Measurements from ENCODE around the gene ANXA11. TPM values are rescaled to one million over a fixed set of nuclear protein-coding genes. Genes with fewer than 3 reads are reported as not detected.
A peak's percentile ranks its signal among the peaks of the same experiment; 100 is the strongest.

The ANXA11 gene
- total RNA-seq, 3 donors from 2014 or later, result 83.3 to 102 (median 93.4) TPM

DNA sequence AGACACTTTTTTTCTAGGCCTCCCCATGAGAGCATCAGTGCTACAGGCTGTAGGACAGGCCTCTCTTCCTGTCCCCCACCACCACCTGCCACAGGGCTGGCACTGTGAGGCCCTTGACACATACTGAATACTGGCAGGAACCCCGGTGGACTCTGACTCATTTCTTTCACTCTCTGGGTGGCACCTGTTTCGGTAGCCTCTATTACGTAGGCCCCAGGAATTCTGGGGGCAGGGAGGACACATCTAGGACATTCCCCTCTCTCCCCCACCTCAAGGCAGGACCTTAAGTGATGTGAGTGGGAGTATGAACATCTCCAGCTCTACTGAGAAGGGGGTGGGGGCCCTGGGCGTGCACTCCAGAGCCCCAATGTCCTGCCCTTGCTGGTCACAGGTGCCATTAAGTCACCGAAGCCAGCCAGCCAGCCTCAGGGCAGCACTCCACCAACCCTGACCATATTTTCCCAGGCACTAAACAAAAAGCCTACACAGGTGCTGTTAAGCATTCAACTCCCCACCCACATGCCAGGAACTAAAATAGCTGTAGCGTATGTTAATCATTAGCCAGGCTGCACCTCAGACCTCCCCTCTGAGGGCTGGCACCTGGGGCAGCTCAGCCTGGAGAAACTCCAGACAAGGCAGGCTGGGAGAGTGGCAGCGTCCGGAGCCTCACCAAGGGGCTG lies 8.9 kb downstream of the ANXA11 start:
- Histone ChIP-seq H3K27me3 (no peaks in the 10 kb centered on the region), H3K27ac (peak overlapping the region; percentile 88 to 93), H3K4me3 (peak overlapping the region in 1 of 3 donors; percentile 8), H3K9me3 (no peaks in the 10 kb centered on the region), H3K4me1 (peaks cover 0 to 7% of the 10 kb centered on the region in 2 donors), H3K36me3 (no peaks in the 10 kb centered on the region)
- DNase-seq (ENCODE audit: low spot score in 2 of 2), result peak in 1 of 2 donors; percentile 90
- TF ChIP-seq POLR2A (IDR thresholded peaks at IDR 0.05), result no peak
- TF ChIP-seq POLR2AphosphoS5 (IDR thresholded peaks at IDR 0.05), result peak in 2 of 3 donors; percentile 20 to 43
- intact Hi-C loops (cut with DNase I; ENCODE audit: low total_unique reads), result no loop called here

GRCh38 chr10:80195046-80195574 lies 10.2 kb downstream of the ANXA11 start:
- H3K4me3 ChIP-seq, result no peak overlapping the region
- TF ChIP-seq POLR2A (IDR thresholded peaks at IDR 0.05), result no peak
- TF ChIP-seq, protein P1, sequence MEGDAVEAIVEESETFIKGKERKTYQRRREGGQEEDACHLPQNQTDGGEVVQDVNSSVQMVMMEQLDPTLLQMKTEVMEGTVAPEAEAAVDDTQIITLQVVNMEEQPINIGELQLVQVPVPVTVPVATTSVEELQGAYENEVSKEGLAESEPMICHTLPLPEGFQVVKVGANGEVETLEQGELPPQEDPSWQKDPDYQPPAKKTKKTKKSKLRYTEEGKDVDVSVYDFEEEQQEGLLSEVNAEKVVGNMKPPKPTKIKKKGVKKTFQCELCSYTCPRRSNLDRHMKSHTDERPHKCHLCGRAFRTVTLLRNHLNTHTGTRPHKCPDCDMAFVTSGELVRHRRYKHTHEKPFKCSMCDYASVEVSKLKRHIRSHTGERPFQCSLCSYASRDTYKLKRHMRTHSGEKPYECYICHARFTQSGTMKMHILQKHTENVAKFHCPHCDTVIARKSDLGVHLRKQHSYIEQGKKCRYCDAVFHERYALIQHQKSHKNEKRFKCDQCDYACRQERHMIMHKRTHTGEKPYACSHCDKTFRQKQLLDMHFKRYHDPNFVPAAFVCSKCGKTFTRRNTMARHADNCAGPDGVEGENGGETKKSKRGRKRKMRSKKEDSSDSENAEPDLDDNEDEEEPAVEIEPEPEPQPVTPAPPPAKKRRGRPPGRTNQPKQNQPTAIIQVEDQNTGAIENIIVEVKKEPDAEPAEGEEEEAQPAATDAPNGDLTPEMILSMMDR (IDR thresholded peaks at IDR 0.05), result no peak
- TF ChIP-seq POLR2AphosphoS5 (IDR thresholded peaks at IDR 0.05), result no peak
- no peak for DNase-seq (ENCODE audit: low spot score in 2 of 2)
- no peaks in the 10 kb centered on the region for H3K9me3 ChIP-seq
- no peaks in the 10 kb centered on the region for H3K27me3 ChIP-seq
- H3K27ac ChIP-seq, result peak overlapping the region; percentile 88 to 93
- intact Hi-C loops (cut with DNase I; ENCODE audit: low total_unique reads), result no loop called here
- no peaks in the 10 kb centered on the region for H3K36me3 ChIP-seq
- peaks cover 0 to 7% of the 10 kb centered on the region in 2 donors for H3K4me1 ChIP-seq

GRCh38 chr10:80194373-80195045 lies 10.8 kb downstream of the ANXA11 start:
- Histone ChIP-seq H3K36me3 (no peaks in the 10 kb centered on the region), H3K9me3 (no peaks in the 10 kb centered on the region), H3K4me3 (no peak overlapping the region), H3K27me3 (no peaks in the 10 kb centered on the region), H3K27ac (peak overlapping the region; percentile 88 to 93), H3K4me1 (peaks cover 0 to 7% of the 10 kb centered on the region in 2 donors)
- DNase-seq (ENCODE audit: low spot score in 2 of 2), result no peak
- intact Hi-C loops (cut with DNase I; ENCODE audit: low total_unique reads), result no loop called here
- TF ChIP-seq POLR2AphosphoS5 (IDR thresholded peaks at IDR 0.05) (no peak), POLR2A (IDR thresholded peaks at IDR 0.05) (no peak)
- TF ChIP-seq, protein P1 (IDR thresholded peaks at IDR 0.05), result no peak

GRCh38 chr10:80192553-80192952 lies 12.8 kb downstream of the ANXA11 start:
- Histone ChIP-seq H3K4me3 (no peak overlapping the region), H3K4me1 (peaks cover 0 to 7% of the 10 kb centered on the region in 2 donors)

DNA sequence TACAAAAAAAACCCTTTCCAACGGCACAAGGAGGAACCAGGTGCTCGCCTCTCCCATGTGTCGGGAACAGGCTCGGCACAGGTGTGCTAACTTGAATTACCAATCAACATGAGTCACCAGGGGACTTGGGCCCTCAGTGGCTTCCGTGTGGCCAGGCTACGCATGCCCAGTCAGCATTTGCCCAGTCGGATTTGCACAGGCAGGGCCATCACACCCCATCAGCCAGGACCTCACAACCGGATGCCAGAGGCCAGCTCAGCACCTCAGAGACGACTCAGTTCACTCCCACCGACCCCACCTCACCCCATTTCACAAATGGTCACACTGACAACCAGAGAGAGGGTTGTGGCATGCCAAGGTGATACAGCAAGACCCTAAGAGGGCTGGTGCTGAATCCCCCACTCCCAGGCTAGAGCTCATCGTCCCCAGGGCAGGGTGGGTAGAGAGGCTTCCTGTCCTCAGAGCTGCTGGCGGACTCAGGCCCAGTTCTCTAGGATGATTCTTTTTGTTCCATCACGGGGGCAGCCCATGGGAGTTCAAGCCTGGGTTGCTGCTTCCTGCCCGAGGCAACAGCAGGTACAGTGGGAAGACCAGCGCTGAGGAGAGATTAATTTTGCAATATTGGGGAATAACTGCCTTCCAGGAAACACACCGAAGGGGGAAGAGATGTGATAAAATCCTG lies 13.6 kb downstream of the ANXA11 start:
- intact Hi-C loops (cut with DNase I; ENCODE audit: low total_unique reads), result no loop called here
- Histone ChIP-seq H3K4me3 (no peak overlapping the region), H3K36me3 (no peaks in the 10 kb centered on the region), H3K27me3 (no peaks in the 10 kb centered on the region), H3K27ac (peak overlapping the region; percentile 54 to 56), H3K9me3 (no peaks in the 10 kb centered on the region), H3K4me1 (peaks cover 0 to 16% of the 10 kb centered on the region in 2 donors)
- TF ChIP-seq POLR2AphosphoS5 (IDR thresholded peaks at IDR 0.05) (no peak), POLR2A (IDR thresholded peaks at IDR 0.05) (no peak)
- TF ChIP-seq, protein P1 (IDR thresholded peaks at IDR 0.05), result no peak
- no peak for DNase-seq (ENCODE audit: low spot score in 2 of 2)

More at GRCh38 chr10:80192553-80192952, 12.8 kb downstream of the ANXA11 start:
- Histone ChIP-seq H3K27me3 (no peaks in the 10 kb centered on the region), H3K27ac (no peak overlapping the region), H3K36me3 (no peaks in the 10 kb centered on the region), H3K9me3 (no peaks in the 10 kb centered on the region)
- TF ChIP-seq, protein P1 (IDR thresholded peaks at IDR 0.05), result no peak
- no peak for TF ChIP-seq POLR2AphosphoS5 (IDR thresholded peaks at IDR 0.05)
- TF ChIP-seq POLR2A (IDR thresholded peaks at IDR 0.05), result no peak
- DNase-seq (ENCODE audit: low spot score in 2 of 2), result no peak
- intact Hi-C loops (cut with DNase I; ENCODE audit: low total_unique reads), result no loop called here

Measured in breast epithelium (tissue), 4 donors.